Bronchial epithelial cell (primary cell): ENCODE results near the gene ELP4. TPM values are rescaled to one million over a fixed set of nuclear protein-coding genes. Genes with fewer than 3 reads are reported as not detected.

Source experiments
- DNase-seq: peaks from one replicate; pipeline ENCODE4 v3.0.0-alpha.2; 2010; ENCODE audit warnings: low read depth
- FAIRE-seq: peaks from 2 replicates; lab custom pipeline; 2011; peaks lifted over from hg19 to GRCh38; lab: Jason Lieb, UNC
- H3K27me3 ChIP-seq: 2 replicates; pipeline ENCODE4 v1.5.1; 2011; ENCODE audit warnings: low read length; ENCODE audit not compliant: control insufficient read depth, insufficient read depth
- H3K36me3 ChIP-seq: 2 replicates; pipeline ENCODE4 v1.5.1; 2011; ENCODE audit warnings: low read length; ENCODE audit not compliant: control insufficient read depth, insufficient read depth
- H3K4me3 ChIP-seq: 2 replicates; pipeline ENCODE4 v1.5.1; 2011; ENCODE audit warnings: mild to moderate bottlenecking, low read depth, low read length, control low read depth
- CTCF ChIP-seq: IDR thresholded peaks from 2 replicates; pipeline ENCODE4 v1.5.1; 2011; ENCODE audit warnings: mild to moderate bottlenecking, moderate library complexity, low read length, control low read depth, inconsistent platforms; ENCODE audit not compliant: insufficient read depth, severe bottlenecking
- total RNA-seq: library from RNA; depleted of rRNA; stranded (reverse); fragments of >200 nt; gene quantifications from 2 replicates; pipeline ENCODE4 v1.2.1, GENCODE V29; 2014

The ELP4 gene
- total RNA-seq, 1 donor from 2014 or later = 11.1 TPM

GRCh38 chr11:31767066-31767465 is 257.5 kb downstream of the ELP4 start:
- no peak for FAIRE-seq
- no peaks in the 10 kb centered on the region for H3K27me3 ChIP-seq
- DNase-seq = no peak
- TF ChIP-seq CTCF = no peak
- H3K36me3 ChIP-seq = no peaks in the 10 kb centered on the region
- no peak overlapping the region for H3K4me3 ChIP-seq

- FAIRE-seq = no peak
- TF ChIP-seq CTCF = no peak
- no peaks in the 10 kb centered on the region for H3K27me3 ChIP-seq
- no peak overlapping the region for H3K4me3 ChIP-seq
- no peak for DNase-seq
- no peaks in the 10 kb centered on the region for H3K36me3 ChIP-seq
These were observed 258.1 kb downstream of the ELP4 start for GRCh38 chr11:31767685-31768084.

GRCh38 chr11:31768749-31769640 is 259.4 kb downstream of the ELP4 start:
- no peak for TF ChIP-seq CTCF
- Histone ChIP-seq H3K27me3 (no peaks in the 10 kb centered on the region), H3K36me3 (no peaks in the 10 kb centered on the region), H3K4me3 (no peak overlapping the region)
- FAIRE-seq = no peak
- DNase-seq = no peak

- H3K4me3 ChIP-seq = no peak overlapping the region
- FAIRE-seq (no peak), DNase-seq (no peak)
- no peaks in the 10 kb centered on the region for H3K27me3 ChIP-seq
- no peak for TF ChIP-seq CTCF
- H3K36me3 ChIP-seq = no peaks in the 10 kb centered on the region
These were observed 260.6 kb downstream of the ELP4 start for GRCh38 chr11:31770011-31770700.

GRCh38 chr11:31772412-31772811 is 262.8 kb downstream of the ELP4 start:
- FAIRE-seq = no peak
- Histone ChIP-seq H3K27me3 (no peaks in the 10 kb centered on the region), H3K4me3 (no peak overlapping the region), H3K36me3 (no peaks in the 10 kb centered on the region)
- TF ChIP-seq CTCF = no peak
- DNase-seq = no peak
